ENCODE measurements around the gene STT3B.

The STT3B gene

GRCh38 chr3:31621314-31621713, 88.6 kb downstream of the STT3B start:
- no peak for DNase-seq
- in situ Hi-C loops (cut with HindIII; ENCODE audit: low pct_ligation_motif_present, low pct_unique_long_range_greater_than_20kb, low sequenced_read_pairs), result no loop called here

- DNase-seq, result no peak
- in situ Hi-C loops (cut with HindIII; ENCODE audit: low pct_ligation_motif_present, low pct_unique_long_range_greater_than_20kb, low sequenced_read_pairs), result no loop called here
Observed at GRCh38 chr3:31622636-31623288, 90.0 kb downstream of the STT3B start.

- DNase-seq, result no peak
- in situ Hi-C loops (cut with HindIII; ENCODE audit: low pct_ligation_motif_present, low pct_unique_long_range_greater_than_20kb, low sequenced_read_pairs), result no loop called here
Observed at GRCh38 chr3:31624083-31624709, 91.5 kb downstream of the STT3B start.

GRCh38 chr3:31625358-31625757, 92.6 kb downstream of the STT3B start:
- DNase-seq, result no peak
- in situ Hi-C loops (cut with HindIII; ENCODE audit: low pct_ligation_motif_present, low pct_unique_long_range_greater_than_20kb, low sequenced_read_pairs), result no loop called here

- in situ Hi-C loops (cut with HindIII; ENCODE audit: low pct_ligation_motif_present, low pct_unique_long_range_greater_than_20kb, low sequenced_read_pairs), result no loop called here
- no peak for DNase-seq
Observed at GRCh38 chr3:31629054-31629453, 96.3 kb downstream of the STT3B start.

GRCh38 chr3:31634476-31634875, 101.8 kb downstream of the STT3B start:
- DNase-seq, result no peak
- in situ Hi-C loops (cut with HindIII; ENCODE audit: low pct_ligation_motif_present, low pct_unique_long_range_greater_than_20kb, low sequenced_read_pairs), result no loop called here

GRCh38 chr3:31635545-31635944, 102.8 kb downstream of the STT3B start:
- no peak for DNase-seq
- in situ Hi-C loops (cut with HindIII; ENCODE audit: low pct_ligation_motif_present, low pct_unique_long_range_greater_than_20kb, low sequenced_read_pairs), result no loop called here

GRCh38 chr3:31636049-31636448, 103.3 kb downstream of the STT3B start:
- in situ Hi-C loops (cut with HindIII; ENCODE audit: low pct_ligation_motif_present, low pct_unique_long_range_greater_than_20kb, low sequenced_read_pairs), result no loop called here
- no peak for DNase-seq

- in situ Hi-C loops (cut with HindIII; ENCODE audit: low pct_ligation_motif_present, low pct_unique_long_range_greater_than_20kb, low sequenced_read_pairs), result no loop called here
- no peak for DNase-seq
Observed at GRCh38 chr3:31636694-31637442, 104.1 kb downstream of the STT3B start.

GRCh38 chr3:31639828-31640227, 107.1 kb downstream of the STT3B start:
- in situ Hi-C loops (cut with HindIII; ENCODE audit: low pct_ligation_motif_present, low pct_unique_long_range_greater_than_20kb, low sequenced_read_pairs), result no loop called here
- DNase-seq, result no peak

GRCh38 chr3:31645256-31645655, 112.5 kb downstream of the STT3B start:
- in situ Hi-C loops (cut with HindIII; ENCODE audit: low pct_ligation_motif_present, low pct_unique_long_range_greater_than_20kb, low sequenced_read_pairs), result no loop called here
- DNase-seq, result no peak

GRCh38 chr3:31648286-31648968, 115.7 kb downstream of the STT3B start:
- no peak for DNase-seq
- in situ Hi-C loops (cut with HindIII; ENCODE audit: low pct_ligation_motif_present, low pct_unique_long_range_greater_than_20kb, low sequenced_read_pairs), result no loop called here

GRCh38 chr3:31652296-31652695, 119.6 kb downstream of the STT3B start:
- no peak for DNase-seq
- in situ Hi-C loops (cut with HindIII; ENCODE audit: low pct_ligation_motif_present, low pct_unique_long_range_greater_than_20kb, low sequenced_read_pairs), result no loop called here

- no peak for DNase-seq
- in situ Hi-C loops (cut with HindIII; ENCODE audit: low pct_ligation_motif_present, low pct_unique_long_range_greater_than_20kb, low sequenced_read_pairs), result no loop called here
Observed at GRCh38 chr3:31653464-31653863, 120.7 kb downstream of the STT3B start.

GRCh38 chr3:31654998-31655397, 122.3 kb downstream of the STT3B start:
- in situ Hi-C loops (cut with HindIII; ENCODE audit: low pct_ligation_motif_present, low pct_unique_long_range_greater_than_20kb, low sequenced_read_pairs), result no loop called here
- no peak for DNase-seq

- no peak for DNase-seq
- in situ Hi-C loops (cut with HindIII; ENCODE audit: low pct_ligation_motif_present, low pct_unique_long_range_greater_than_20kb, low sequenced_read_pairs), result no loop called here
Observed at GRCh38 chr3:31659246-31659645, 126.5 kb downstream of the STT3B start.

- in situ Hi-C loops (cut with HindIII; ENCODE audit: low pct_ligation_motif_present, low pct_unique_long_range_greater_than_20kb, low sequenced_read_pairs), result no loop called here
- no peak for DNase-seq
Observed at GRCh38 chr3:31661286-31661685, 128.6 kb downstream of the STT3B start.

- in situ Hi-C loops (cut with HindIII; ENCODE audit: low pct_ligation_motif_present, low pct_unique_long_range_greater_than_20kb, low sequenced_read_pairs), result no loop called here
- no peak for DNase-seq
Observed at GRCh38 chr3:31661993-31662670, 129.4 kb downstream of the STT3B start.

GRCh38 chr3:31664031-31664430, 131.3 kb downstream of the STT3B start:
- in situ Hi-C loops (cut with HindIII; ENCODE audit: low pct_ligation_motif_present, low pct_unique_long_range_greater_than_20kb, low sequenced_read_pairs), result no loop called here
- no peak for DNase-seq
